Measurements from ENCODE around the gene ABCB9.

Gene ABCB9

DNA sequence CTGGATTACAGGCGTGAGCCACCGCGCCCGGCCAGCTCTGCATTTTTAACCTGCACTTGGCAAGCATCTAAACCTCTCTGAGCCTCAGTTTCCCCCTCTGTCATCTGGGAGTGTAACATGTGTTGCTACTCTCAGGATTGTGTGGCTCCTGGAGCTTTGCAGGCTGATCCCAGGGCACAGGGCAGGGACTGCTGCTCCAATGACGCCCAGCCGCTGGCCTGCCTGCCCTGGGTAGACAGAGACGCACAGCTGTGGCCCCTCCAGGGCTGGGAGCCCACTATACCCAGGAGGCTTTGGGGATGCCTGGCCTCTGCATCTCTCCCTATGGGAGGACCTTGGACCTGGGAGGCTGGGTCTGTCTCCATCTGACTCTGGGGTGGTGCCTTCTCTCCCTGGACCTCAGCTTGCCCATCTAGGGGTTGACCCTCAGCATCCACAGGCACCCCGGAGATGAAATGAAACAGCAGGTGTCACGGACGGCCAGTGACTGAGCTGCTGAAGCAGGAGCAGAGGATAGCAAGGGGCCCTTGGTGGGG is 27.9 kb upstream of the ABCB9 start:
- DNase-seq = no peak

DNA sequence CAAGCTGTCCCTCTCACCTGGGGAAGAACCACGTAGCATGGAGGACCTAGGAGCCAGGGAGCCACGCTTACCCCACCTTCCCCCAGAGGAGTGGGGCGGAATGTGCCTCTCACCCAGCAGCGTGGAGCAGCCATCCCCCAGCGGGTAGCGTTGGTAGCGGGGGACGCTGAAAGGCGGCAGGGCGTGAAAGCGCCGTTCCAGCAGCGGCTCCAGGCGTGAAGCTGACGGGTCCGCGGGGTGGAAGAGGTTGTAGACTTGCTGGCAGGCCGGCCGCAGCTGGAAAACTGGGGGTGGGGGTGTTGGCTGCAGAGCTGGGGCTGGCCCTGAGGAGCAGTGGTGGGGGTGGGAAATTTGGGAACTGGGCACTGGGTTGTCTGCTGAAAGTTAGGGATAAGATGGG is 26.1 kb upstream of the ABCB9 start:
- DNase-seq = no peak

DNA sequence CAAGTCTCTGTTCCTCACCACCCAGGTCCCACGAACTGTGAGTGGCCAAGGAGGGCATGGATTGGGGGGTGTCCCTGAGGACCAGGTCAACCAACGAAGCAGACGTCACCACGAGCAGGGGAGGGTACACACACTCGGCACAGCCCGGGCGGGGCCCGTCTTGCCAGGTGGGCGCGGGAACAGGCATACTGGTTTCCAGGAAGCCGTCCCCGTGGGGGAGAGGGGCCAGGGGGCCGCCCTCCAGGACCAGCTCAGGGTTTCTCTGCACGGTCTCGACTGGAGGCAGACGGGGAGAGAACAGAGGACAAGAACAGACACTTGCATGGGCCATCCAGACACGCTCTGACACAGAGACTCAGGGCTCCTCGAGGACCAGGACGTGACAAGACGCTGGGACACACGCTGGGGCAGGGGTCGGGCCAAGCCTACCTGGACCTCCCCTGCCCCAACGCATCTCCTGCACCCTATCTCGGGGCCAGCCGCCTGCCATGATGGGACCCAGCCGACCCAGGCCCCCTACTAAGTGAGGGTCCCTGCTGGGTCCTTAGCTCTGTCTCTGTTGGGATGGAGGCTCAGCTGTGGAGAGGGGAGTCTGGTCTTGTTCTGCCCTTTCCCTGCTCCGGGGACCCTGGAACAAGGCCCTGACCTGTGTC is 25.5 kb upstream of the ABCB9 start:
- no peak for DNase-seq

DNA sequence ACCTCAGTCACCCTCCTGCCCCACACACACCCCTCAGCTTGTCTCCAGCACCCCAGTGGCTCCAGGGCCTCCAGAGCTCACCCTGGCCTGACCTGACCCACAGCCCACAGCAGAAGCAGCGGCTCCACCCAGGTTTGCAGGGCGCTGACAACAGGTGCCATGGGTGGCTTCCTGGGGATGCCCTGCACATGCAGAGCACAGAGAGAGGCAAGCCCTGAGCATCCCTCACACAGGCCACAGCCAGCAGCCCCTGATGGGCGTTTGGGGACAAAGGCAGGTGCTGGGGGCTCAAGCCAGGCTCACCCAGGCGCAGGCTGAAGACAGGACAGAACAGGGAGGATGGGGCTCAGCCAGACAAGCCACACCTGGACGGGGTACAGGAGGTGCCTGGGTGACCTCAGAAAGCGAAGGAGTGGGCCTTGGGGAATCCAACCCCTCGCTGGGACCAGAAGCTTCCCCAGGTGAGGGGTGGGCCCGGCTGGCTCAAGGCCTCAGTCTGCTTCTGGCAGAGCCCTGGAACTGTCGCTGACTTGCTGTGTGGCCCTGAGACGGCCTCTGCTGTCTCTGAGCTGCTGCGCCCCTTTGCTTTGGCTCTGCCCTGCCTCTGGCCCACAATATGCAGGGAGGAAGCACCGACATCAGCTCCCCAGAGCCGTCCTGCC is 24.8 kb upstream of the ABCB9 start:
- DNase-seq = no peak

DNA sequence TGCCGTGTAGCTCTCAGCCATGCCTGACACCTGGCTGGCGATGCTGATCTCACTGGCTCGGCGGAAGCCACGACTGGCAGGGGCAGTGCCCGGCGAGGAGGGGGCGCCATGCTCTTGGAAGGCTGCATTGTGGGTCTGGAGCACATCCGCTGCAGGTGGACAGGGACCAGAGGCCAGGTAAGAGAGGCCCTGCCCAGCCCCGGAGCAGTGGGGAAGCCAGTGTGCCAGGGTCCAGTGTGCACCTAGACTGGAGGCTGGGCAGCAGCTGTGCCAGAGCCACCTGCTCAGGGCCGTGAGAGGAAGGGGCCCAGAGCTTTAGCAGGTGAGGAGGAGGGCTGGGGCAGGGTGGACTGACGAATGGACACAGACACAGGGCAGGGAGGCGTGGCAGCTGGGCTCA is 24.3 kb upstream of the ABCB9 start:
- no peak for DNase-seq

DNA sequence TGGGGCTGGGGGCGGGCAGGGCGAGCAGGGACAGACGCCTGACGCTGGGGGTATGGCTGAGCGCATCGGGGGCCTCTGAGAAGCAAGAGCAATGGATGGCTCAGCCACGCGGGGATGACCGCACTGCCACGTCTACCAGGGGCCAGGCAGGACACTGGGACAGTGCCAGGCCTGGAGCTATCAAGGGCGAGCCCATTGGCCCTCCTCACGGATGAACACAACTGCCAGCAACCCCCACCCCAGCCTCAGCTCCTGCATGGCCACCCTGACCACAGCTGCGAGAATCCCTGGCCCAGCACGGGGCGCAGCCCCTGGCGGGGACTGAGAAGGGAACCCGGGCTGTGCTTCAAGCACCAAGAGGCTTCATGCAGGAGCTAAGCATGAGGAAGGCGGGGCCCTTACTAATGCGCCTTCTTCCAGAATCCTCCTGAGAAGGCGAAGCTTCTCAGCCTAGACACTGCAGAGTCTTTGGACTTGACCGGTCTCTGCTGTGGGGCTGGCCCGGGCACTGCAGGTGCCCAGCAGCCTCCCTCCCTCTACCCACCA is 23.7 kb upstream of the ABCB9 start:
- DNase-seq = no peak

DNA sequence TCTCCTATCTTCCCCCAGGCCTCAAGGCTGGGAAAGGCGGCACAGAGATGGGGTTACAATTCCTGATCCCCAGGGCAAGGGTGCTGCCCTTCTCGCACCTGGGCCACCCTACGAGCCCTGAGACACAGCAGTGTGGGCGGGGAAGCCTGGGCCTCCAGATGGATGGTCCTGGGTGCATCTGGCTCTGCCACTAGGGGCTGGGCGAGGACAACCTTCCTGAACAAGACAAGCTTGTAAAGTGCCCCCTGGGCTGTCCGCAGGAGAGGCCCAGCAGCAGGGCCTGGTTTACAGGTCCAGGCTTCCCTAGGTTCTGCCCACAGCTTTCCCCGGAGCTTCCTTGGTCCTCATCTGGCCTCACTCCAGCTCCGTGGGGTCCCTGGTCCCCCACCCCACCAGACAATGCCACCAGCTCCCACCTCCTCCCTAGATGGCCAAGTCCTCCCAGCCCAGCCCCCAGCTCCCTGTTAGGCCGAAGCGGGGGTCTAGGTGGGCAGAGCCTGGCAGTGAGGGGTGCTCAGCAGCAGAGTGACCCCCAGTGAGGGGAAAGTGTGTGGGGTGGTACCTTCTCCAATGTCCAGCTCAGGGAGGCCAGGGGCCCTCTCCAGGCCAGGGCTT is 23.1 kb upstream of the ABCB9 start:
- DNase-seq = no peak

DNA sequence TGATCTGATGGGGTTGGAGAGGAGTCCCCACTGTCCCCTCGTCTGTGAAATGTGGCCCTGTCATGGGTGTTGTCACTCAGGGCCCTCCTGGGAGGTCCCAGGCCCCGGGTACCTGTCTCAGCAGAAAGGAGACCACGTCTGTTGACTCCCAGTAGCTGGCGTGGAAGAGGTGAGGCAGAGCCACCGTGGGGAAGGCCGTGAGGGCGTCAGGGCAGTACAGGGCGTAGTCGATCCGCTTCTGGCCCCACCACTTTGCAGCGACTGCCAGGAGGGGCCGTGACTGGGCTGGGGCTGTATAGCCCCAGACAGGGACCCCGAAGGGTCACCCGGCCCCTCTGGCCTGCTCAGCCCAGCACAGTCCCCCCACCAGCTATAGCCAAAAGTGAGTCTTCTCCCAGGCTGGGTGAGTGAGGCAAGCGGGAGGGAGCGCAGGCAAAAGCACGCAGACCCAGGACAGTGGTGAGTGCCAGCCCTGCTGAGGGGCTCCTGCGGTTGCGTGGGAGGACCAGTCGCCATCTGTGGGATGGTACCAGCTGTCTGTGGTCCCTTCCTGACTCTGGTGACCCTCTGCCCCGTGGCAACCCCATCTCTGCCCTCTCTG is 22.4 kb upstream of the ABCB9 start:
- no peak for DNase-seq

DNA sequence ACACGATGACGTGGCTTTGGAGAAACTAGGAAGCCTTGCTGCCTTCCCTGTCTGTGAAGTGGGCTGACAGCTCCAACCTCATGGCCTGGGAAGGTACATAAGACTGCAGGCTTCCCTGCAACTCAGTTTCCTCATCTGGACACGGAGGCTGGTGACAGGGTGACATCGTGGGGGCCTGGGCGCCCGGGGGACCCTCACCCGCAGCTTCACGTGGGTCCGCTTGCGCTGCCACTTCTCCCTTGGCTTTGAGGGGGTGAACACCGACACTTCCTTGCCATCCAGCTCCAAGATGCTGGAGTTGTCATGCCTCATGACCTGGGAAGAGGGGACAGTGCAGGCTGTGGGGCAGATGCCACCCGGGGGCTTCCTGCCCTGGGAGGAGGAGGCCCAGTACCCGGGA is 21.8 kb upstream of the ABCB9 start:
- no peak for DNase-seq

DNA sequence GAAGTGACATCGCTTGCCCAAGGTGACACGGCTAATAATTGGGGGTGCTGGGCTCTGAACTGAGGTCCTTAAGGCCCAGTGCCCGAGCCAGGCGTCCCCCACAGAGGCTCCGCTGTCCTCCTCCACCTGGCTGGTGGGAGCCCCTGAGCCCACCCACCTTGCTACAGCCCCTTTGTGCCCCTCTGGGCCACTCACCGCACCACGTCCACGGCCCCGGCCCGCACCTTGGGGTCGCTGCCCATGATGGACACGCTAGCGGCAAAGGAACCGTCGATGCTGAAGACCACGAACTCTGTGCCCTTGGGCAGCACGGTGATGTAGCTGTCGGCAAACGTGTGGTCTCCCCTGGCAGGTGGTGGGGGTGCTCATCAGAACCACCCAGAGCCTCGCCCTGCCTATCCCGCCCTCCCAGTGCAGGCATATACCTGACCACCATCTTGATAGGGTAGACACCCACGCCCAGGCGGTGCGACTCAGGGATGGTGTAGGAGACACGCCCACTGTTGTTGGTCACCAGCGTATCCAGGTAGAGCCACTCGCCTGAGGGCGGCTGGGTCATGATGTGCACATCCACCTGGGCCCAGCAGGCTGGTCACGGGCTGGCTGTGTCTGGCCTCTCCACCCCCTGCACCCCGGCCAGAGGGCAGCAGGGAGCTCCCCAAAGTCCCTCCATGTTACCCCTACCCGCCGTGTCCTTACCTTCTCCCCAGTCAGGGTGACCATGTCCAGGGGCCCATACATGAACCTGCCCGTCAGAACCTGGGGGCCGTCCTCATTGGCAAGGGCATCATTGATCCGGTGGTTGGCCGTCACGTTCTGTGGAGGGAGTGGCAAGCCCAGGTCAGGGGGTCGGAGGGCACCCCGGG is 21.1 kb upstream of the ABCB9 start:
- no peak for DNase-seq

DNA sequence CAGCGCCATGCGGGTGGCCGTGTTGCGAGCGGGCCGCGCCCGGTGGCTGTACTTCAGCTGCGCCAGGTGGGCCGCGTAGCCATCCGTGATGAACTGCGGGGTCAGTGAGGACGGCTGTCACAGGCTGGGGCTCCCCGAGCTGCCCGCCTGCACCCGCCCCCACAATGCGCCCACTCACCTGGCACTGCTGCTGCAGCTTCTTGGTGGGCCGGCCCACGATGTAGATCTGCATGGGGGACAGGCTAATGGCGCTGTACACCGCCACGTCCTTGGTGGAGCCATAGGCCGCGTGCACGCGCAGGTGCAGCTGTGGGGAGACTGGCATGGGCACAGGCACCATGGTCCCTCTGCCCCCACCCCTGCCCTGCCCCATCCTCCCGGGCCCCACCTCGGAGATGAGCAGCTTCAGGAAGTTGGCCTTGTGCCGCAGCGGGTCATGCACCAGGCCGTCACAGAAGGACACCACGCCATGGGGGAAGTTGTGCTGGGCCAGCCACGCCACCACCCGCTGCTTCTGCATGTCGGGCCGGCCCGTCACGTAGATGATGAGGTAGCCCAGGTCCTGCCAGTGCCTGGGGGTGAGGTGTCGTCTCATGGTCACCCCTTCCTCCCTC is 20.1 kb upstream of the ABCB9 start:
- DNase-seq = no peak

DNA sequence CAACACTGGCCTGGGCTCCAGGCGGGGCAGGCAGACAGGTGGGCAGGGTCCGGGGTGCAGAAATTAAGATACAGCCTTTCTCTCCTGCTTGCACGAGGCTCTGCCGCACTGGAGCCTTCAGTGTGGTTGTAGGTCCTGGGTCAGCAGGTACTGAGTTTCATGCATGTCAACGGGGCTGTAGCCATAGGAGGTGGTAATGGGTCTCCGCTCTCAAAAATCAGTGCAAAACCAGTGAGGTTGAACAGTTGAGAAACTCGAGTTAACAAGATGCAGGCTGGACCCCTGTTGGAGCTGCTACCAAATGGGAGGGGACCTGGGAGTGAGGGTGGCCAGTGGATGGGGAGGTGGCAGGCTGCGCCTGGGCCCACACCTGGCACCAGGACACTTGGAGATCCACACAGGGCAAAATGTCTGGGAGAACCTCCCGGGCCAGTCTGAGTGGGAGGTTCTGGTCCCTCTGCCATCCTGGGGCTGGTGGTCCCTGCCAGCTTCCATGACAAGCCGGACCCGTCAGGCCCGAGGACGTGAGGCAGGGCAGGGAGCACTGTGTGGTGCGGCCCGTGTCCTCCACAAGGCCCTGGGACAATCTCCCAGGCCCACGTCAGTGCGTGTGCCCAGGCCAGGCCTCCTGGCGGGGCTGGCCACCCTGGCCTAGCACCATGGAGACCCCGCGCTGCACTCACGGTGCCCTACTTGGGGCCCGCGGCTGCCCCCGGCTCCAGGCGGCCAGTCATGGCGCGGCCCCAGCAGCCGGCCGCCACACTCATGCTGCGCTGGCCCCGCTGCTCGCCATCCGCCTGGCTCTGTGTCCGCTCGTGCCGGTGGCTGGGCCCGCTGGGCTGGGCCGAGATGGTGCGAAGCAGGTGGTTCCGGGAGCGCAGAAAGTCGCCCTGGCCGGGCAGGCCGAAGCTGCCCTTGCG is 19.3 kb upstream of the ABCB9 start:
- no peak for DNase-seq

DNA sequence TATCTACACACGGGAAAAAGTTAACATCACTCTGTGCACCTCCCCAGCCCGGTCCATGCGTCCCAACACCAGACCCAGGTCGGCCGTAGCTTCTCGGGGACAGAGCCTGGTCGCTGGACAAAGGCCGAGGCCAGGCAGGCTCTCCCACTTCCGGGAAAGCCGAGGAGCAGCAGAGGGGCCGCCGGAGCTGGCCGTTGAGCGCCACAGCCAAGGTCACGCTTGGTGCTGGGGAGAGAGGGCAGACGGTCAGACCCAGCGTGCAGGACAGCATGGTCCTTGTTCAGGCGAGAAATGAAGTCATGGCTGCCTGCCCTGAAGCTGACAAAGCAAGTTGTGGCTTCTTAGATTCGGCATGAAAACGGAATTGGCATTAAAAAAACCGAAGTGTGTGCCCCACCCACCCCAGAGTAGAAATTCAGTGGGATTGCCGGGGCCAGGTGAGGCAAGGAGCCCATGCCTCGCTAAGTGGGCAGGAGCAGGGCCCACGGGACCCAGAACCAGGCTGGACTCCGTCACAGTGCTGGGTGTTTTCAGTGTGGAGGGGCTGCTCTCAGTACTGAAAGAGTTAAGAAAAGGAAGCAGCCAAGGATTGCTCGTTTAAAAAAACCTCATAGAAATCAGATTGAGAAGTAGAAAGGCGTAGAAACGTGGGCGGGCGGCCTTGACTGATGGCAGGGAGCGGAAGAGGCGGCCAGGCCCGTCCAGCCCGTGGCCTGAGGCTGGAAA is 18.5 kb upstream of the ABCB9 start:
- DNase-seq = no peak

DNA sequence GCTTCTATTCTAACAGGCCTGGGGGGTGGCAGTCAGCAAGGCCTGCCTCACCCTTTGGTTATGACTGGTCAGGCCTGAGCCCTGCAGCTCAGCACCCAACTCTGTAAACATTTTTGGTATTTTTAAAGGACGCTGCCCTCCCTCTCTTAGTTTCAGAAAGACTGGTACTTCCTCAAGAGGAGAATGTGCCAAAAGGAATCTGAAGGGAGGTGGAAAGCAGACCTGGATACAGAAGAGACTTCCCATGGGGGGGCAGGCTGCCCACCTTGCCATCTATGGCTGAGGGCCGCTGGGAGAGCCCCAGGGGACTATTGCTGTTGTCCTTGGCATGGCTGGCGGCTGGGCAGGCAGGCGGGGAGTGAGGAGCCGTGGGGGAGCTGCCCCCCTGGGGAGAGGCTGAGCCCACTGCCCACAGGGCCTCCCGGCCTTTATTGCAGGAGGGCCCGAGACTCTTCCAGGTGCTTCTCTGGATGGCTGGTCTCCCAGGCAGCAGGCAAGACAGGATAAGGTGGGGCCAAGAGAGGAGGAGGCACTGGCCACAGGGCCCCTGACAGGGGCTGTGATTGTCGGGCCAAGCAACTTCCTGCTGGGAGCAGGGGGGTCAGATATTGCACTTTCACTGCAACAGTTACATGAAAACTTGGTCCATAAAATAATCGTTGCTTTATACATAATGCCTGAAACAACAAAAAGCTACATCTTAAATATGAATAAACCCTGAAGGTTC is 17.7 kb upstream of the ABCB9 start:
- DNase-seq = no peak

DNA sequence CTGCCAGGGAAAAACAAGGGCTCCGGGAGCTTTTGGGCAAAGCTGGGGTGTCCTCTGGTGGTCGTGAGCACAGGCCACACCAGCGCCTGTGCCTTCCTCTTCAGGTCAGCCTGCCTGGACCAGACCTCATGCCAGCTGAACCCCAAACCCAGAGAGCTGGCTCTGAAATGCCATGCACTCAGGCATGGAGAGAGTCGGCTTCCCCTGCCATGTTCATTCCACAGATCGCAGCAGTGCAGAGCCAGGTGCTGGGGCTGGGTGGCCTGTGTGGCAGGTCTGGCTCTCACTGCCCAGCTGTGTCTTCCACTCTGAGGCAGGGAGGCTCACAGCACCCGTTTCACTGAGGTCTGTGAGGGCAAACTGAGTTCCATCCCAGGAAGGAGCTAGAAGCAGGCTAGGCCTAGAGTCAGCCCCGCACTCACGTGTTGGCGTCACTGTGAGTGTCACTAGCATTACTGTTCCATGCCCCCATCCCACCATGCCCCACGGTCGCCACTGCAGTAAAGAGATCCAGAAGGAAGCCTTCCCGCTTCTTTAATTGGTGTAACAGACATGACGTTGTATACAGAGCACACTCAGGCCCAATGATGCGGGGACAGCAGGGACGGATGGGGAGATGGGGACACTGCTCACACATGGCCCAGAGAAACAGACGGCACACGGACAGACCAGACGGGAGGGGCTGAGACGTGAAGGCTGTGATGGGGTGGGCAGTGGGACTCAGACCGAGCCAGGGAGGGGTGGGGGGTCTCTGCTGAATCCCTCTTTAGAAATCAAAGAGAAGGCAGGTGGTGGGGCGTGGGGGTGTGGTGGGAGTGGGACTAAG is 16.9 kb upstream of the ABCB9 start:
- DNase-seq = no peak

DNA sequence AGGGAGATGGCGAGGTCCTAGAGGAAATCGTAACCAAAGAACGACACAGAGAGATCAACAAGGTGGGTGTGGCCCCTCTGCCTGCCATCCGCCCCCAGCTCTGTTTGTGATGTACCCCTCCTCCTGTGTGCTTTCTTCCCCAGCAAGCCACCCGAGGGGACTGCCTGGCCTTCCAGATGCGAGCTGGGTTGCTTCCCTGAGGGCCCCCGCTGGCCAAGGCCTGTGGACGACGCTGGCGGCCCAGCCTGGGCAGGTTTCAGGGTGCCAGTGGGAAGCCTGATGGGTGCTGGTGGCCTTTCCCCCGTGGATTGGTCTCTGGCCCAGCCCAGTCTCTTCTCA is 16.2 kb upstream of the ABCB9 start:
- DNase-seq = no peak

DNA sequence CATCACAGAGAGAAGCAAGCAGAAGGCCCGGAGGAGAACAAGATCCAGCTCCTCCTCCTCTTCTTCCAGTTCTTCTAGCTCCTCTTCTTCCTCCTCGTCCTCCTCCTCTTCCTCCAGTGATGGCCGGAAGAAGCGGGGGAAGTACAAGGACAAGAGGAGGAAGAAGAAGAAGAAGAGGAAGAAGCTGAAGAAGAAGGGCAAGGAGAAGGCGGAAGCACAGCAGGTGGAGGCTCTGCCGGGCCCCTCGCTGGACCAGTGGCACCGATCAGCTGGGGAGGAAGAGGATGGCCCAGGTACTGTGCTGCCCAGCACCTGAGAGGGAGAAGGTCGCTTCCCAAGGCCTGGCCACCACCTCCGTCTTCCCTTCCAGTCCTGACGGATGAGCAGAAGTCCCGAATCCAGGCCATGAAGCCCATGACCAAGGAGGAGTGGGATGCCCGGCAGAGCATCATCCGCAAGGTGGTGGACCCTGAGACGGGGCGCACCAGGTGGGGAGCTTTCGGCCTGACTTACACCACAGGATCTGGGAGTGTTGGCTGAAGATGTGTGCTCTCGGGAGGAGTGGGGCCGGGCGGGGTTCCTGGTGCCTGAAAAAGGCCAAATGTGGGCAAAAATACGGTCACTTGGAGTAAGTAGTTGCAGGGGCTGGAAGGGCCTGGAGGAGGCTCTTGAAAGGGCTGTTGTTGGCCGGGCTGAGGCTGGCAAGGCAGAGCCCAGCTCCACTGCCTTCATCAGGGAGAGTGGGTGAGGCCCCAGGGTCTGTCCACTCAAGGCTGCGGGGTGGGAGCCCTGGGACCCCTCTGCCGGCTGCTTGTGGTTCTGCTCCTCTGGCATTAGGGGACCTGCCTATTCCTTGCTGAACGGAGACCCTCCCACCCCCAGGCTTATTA is 15.6 kb upstream of the ABCB9 start:
- no peak for DNase-seq

DNA sequence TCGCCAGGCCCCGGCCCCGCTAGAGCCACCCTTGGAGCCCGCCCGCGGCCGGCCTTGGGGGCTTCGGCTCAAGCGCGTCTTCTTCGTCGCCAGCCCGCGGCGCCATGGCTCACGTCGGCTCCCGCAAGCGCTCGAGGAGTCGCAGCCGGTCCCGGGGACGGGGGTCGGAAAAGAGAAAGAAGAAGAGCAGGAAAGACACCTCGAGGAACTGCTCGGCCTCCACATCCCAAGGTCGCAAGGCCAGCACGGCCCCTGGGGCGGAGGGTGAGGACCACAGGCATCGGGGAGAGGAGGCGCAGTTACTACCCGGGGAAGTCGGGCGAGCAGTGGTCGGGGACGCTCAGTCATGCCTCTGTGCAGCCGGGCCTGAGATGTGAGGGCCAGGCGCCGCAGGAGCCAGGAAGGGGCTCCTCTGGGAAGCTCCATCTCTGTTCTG is 14.8 kb upstream of the ABCB9 start:
- DNase-seq = no peak

Data from activated effector memory CD4-positive, alpha-beta T cell treated with Interleukin-2 at 50 U/mL for 16 hours (primary cell).